AG10803 (cell line): ENCODE measurements around the gene ZFYVE1.
"Not testable (repeated sequence)": the region's sequence is repeated elsewhere in the genome, so short reads cannot be mapped to it uniquely, and the experiment has no call there.

ENCODE experiments used
- DNase-seq: peaks from one replicate; pipeline ENCODE4 v3.0.0; 2010; ENCODE audit warnings: low read depth
- H3K4me3 ChIP-seq: 2 replicates; pipeline ENCODE4 v1.5.1; 2011; ENCODE audit warnings: mild to moderate bottlenecking, low read length, control low read depth
- CTCF ChIP-seq: conservative IDR thresholded peaks from 2 replicates; pipeline ENCODE4 v1.5.1; 2011; ENCODE audit warnings: mild to moderate bottlenecking, low read length, control low read depth, inconsistent platforms

The ZFYVE1 gene

GRCh38 chr14:73049428-73049827 lies 22.5 kb upstream of the ZFYVE1 start:
- H3K4me3 ChIP-seq, result no peak overlapping the region
- no peak for DNase-seq
- TF ChIP-seq CTCF, result no peak

GRCh38 chr14:73047808-73048207 lies 20.9 kb upstream of the ZFYVE1 start:
- no peak overlapping the region for H3K4me3 ChIP-seq
- TF ChIP-seq CTCF, result no peak
- DNase-seq, result no peak

- DNase-seq, H3K4me3 ChIP-seq: not testable (repeated sequence)
Observed at GRCh38 chr14:73036706-73037450, 10.0 kb upstream of the ZFYVE1 start.

- H3K4me3 ChIP-seq, result no peak overlapping the region
- DNase-seq, result no peak
- TF ChIP-seq CTCF, result no peak
Observed at GRCh38 chr14:73027984-73028383, 1.1 kb upstream of the ZFYVE1 start.

GRCh38 chr14:73027546-73027945 lies 640 bp upstream of the ZFYVE1 start:
- no peak for DNase-seq
- TF ChIP-seq CTCF, result no peak
- peak overlapping the region; percentile 58 for H3K4me3 ChIP-seq

GRCh38 chr14:73026243-73026844 lies 562 bp downstream of the ZFYVE1 start:
- no peak for DNase-seq
- H3K4me3 ChIP-seq, result peak overlapping the region; percentile 81
- TF ChIP-seq CTCF, result no peak

- DNase-seq, result peak; percentile 41
- H3K4me3 ChIP-seq, result peak overlapping the region; percentile 81
- 0 out of 2 replicates have a peak, but pooled peaks have one; percentile 6 for TF ChIP-seq CTCF
Observed at GRCh38 chr14:73025544-73025943, 1.4 kb downstream of the ZFYVE1 start.
